Hepatocyte (in vitro differentiated cells): ENCODE data around the gene CALHM1.

Experiments used
- EZH2phosphoT487 ChIP-seq: fragments of 200-600 bp; sonication (generic); IDR thresholded peaks from one replicate; pipeline ENCODE4 v1.6.1; 2018; ENCODE audit warnings: antibody characterized with exemption, mild to moderate bottlenecking, low read depth, moderate library complexity; ENCODE audit not compliant: unreplicated experiment, severe bottlenecking
- TF ChIP-seq, protein P1 (sequence below): fragments of 200-600 bp; sonication (generic); IDR thresholded peaks from 2 replicates; pipeline ENCODE4 v1.5.1; 2016; ENCODE audit warnings: antibody characterized with exemption, mild to moderate bottlenecking; ENCODE audit not compliant: poor library complexity

DNA sequence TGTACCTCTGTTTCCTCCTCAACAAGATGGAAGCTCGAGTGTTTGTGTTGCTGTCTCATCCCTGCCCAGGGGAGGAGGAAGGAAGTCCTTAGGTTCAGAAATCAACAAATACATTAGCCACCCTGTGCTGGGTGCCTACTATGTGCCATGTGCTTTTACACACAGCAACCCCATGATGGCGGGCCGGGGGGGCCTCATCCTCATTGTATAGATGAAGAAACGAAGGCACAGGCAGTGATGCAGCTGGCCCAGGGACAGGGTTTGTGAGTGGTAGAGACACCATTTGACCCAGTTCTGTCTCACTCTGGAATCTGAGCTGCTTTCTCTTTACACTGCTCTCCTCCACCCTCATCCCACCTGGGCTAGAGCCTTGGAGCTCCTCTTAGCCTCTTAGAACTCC is 4.7 kb downstream of the CALHM1 start:
- TF ChIP-seq EZH2phosphoT487, result no peak
- TF ChIP-seq, protein P1, sequence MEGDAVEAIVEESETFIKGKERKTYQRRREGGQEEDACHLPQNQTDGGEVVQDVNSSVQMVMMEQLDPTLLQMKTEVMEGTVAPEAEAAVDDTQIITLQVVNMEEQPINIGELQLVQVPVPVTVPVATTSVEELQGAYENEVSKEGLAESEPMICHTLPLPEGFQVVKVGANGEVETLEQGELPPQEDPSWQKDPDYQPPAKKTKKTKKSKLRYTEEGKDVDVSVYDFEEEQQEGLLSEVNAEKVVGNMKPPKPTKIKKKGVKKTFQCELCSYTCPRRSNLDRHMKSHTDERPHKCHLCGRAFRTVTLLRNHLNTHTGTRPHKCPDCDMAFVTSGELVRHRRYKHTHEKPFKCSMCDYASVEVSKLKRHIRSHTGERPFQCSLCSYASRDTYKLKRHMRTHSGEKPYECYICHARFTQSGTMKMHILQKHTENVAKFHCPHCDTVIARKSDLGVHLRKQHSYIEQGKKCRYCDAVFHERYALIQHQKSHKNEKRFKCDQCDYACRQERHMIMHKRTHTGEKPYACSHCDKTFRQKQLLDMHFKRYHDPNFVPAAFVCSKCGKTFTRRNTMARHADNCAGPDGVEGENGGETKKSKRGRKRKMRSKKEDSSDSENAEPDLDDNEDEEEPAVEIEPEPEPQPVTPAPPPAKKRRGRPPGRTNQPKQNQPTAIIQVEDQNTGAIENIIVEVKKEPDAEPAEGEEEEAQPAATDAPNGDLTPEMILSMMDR, result no peak
